Measurements from ENCODE around the gene FAT2.

The FAT2 gene

DNA sequence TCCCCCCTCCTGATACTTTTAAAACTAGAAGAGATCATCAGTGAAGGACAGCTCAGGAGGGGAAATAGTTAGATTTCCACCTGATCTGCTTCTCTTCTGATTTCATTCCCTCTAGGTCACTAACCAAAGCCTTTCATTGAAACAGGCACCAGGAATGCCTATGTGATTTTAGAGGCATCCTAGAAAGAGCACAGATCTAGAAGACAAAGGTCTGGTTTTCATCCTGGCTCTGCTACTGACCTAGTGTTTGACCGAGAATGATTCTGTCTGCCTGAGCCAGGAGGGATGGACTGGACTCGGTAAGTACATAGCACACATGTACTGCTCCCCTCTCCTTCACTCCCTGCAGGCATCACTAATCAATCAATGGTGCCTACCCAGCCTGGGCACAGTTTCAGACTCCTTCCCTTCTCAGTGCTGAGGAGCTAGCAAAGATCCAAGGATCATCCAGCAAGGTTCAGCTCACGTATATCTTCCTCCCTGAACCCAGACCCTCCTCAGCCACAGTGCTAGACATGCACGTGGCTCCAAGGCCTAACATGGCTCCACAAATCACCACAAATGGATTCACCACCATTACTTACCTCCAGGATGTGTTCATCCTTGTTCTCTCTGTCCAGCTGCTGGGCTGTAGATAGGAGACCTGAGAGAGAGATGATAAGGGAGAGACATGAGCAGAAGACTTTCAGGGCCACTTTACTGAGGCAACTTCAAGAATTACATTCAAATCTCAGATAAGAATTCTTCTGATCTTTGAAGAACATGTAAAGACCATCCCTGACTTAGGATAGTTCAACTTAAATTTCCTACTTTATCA, 35.2 kb downstream of the FAT2 start:
- no peak for DNase-seq (ENCODE audit: low read depth in 3 of 3)

DNA sequence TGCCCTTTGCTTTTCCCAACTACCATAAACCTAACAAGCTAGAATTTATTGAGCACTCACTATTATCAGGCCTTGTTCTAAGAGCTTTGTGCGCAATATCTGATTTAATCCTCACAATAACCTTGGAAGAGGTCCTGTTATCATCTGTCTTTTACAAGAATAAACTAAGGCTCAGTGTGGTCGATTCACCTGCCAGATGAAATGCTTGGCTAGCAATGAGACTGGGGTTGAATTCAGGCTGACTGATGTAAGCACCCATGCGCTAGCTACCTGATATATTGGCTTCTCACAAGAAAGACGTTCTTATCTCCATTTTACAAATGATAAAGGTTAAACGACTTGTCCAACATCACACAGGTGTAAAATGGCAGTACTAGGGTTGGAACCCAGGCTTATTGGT, 37.4 kb downstream of the FAT2 start:
- DNase-seq (ENCODE audit: low read depth in 3 of 3), result no peak

DNA sequence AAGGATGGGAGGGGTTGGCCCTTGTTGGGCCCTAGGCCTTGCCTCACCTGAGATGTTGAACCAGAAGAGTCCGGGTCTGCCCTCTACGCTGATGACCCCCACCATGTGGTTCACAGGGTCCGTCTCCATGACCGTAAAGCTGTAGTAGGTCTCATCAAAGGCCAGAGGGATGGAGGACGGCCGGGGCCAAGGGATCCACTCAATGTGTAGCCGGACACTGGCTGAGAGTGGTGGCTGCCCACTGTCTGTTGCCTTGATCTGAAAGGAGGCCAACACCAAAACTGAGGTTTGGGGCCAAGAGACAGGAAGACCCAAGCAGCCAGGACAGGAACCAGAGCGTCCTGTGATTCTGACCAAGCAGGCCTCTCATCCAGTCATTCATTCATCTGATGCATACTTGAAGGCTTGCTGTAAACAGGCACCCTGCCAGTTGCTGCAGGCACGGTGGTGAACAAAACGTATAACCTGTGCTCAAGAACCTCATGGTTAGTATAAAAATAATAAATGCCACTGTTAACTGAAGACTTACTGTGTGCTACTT, 37.9 kb downstream of the FAT2 start:
- no peak for DNase-seq (ENCODE audit: low read depth in 3 of 3)

DNA sequence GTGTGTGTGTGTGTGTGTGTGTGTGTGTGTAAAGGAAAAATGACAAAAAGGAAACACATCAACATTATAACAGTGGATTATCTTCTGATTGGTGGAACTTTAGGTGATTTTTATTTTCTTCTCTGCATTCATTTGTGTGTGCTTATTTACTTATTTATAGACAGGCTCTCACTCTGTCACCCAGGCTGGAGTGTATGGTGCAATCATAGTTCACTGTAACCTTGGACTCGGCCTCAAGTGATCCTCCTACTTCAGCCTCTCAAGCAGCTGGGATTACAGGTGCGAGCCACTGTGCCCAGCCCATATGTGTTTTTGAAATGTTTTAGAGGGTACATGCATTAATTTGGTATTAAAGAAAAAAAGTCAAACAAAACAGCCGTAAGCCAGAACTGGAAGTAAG, 39.1 kb downstream of the FAT2 start:
- DNase-seq (ENCODE audit: low read depth in 3 of 3), result no peak

DNA sequence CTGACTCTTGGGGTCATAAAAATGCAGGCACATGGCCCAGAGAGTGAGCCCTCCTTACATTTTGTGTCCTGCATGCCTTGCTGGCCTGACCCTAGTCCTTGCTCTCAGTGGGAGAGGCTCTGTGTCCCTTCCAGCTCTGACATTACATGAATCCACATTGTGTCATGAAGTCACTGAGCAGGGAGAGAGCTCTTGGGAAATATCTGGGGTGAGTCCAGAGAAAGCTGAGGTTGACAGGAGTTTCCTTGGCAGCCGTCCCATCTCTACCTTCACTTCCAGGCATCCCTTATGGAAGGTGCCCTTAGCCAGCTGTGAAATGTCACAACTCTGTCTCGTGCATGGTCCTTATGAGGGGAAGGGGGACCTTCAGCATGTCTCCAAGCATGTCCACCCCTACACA, 41.0 kb downstream of the FAT2 start:
- no peak for DNase-seq (ENCODE audit: low read depth in 3 of 3)

DNA sequence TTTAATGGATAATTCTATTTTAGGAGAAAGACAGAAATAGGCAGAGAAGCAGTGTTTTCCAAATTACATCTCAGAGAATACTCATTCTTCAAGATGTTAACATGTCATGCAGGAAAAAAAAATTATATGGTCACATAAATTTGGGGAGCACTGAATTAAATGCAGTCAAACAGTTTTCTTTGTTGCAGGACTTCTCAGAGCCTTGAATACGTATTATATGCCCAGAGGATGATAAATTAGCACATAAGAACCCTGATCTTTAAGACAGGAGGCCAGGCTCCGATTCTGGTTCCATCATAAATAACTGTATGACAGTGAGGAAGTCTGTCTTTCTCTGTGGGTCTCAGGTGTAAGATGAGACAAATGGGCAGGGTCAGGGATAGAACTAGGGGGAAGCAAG, 41.4 kb downstream of the FAT2 start:
- no peak for DNase-seq (ENCODE audit: low read depth in 3 of 3)

DNA sequence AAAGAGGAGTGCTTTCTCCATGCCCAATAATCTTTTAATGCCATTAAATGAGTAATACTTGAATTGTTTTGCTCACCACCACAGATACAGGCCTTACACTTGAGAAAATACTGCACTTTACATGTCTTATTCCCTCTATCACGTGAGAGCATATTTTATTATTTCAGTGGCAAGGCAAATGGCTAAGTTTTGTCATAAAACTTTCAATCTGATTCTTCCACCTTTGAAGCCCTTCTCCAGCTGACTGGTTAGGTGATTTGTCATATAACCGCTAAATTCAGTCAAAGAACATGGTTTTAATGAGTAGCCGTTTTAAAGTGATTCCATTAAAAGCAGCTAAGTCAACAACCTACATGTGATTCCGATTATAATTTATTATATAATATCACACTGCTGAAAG, 43.8 kb downstream of the FAT2 start:
- DNase-seq (ENCODE audit: low read depth in 3 of 3), result no peak

DNA sequence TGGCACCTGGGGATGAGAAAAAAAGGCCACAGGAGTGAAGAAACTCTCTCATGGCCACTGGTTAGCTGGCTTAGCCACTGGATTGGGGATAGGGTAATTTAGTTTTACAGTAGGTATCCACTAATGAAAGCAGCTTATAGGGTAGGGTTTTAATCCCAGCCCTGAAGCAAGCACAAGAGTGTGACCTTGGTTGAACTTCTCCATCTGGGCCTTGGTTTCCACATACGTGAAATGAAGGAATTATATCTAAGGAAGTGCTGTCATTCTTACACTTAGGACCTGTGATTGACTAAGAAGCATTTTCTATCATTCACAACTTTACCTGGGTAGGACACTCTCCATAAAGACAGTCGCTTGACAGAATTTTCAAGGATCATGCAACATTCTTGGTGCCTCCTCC, 49.6 kb downstream of the FAT2 start:
- DNase-seq (ENCODE audit: low read depth in 3 of 3), result no peak
